AG04450 (cell line): ENCODE results near the gene NCOR2. TPM values are rescaled to one million over a fixed set of nuclear protein-coding genes. Genes with fewer than 3 reads are reported as not detected.

Experiments used
- CTCF ChIA-PET: fragments of 300-600, 350-600 bp; formaldehyde crosslinking; extraction: SDS; loops from one replicate; lab custom pipeline; 2022; ENCODE audit warnings: antibody characterized with exemption, inconsistent platforms; lab: Charles Lee
- POLR2A ChIA-PET: fragments of 350-600 bp; formaldehyde crosslinking; extraction: SDS; loops from one replicate; lab custom pipeline; 2021; ENCODE audit warnings: antibody characterized with exemption, inconsistent platforms; lab: Yijun Ruan, JAX
- DNase-seq: peaks from one replicate; pipeline ENCODE4 v3.0.0-alpha.2; 2011; ENCODE audit warnings: low read depth, low spot score
- H3K27ac ChIP-seq: one replicate; pipeline ENCODE4 v1.5.1; 2012; ENCODE audit warnings: low read depth, low read length, control low read depth
- H3K27me3 ChIP-seq: one replicate; pipeline ENCODE4 v1.6.0; 2012; ENCODE audit warnings: low read length; ENCODE audit not compliant: control insufficient read depth, insufficient read depth
- H3K4me3 ChIP-seq: 2 replicates; pipeline ENCODE4 v1.5.1; 2011; ENCODE audit warnings: mild to moderate bottlenecking, low read depth, low read length, control low read depth
- H3K9me3 ChIP-seq: 2 replicates; pipeline ENCODE4 v1.5.1; 2012; ENCODE audit warnings: low read length; ENCODE audit not compliant: control insufficient read depth, insufficient read depth
- CTCF ChIP-seq: IDR thresholded peaks from 2 replicates; pipeline ENCODE4 v1.5.1; 2011; ENCODE audit warnings: low read depth, low read length, control low read depth, inconsistent platforms
- polyA plus RNA-seq: library from polyadenylated mRNA; depleted of rRNA; stranded (reverse); fragments of >200 nt; gene quantifications from 2 replicates; pipeline ENCODE4 v1.2.3, GENCODE V29; 2011

NCOR2 gene
- polyA plus RNA-seq, 1 experiment: 3.3 TPM

- CTCF ChIA-PET: no interaction called here
- Histone ChIP-seq H3K27me3 (peaks cover 10% of the 10 kb centered on the region), H3K27ac (no peak overlapping the region), H3K4me3 (no peak overlapping the region), H3K9me3 (peaks cover 21% of the 10 kb centered on the region)
- no peak for TF ChIP-seq CTCF
- no peak for DNase-seq
- POLR2A ChIA-PET: no interaction called here
Observed at GRCh38 chr12:124581307-124582107, 14.1 kb upstream of the NCOR2 start.

GRCh38 chr12:124579921-124580517 is 12.6 kb upstream of the NCOR2 start:
- POLR2A ChIA-PET: no interaction called here
- no peak for DNase-seq
- H3K27ac ChIP-seq: no peak overlapping the region
- no peak overlapping the region for H3K4me3 ChIP-seq
- CTCF ChIA-PET: interaction anchor here (1.1 kb wide), 1 partner anchor 187 kb away, joined by 3 read pairs; no protein-coding TSS in a partner anchor
- TF ChIP-seq CTCF: no peak
- peaks cover 25% of the 10 kb centered on the region for H3K9me3 ChIP-seq
- H3K27me3 ChIP-seq: peaks cover 10% of the 10 kb centered on the region

- ChIA-PET CTCF (interaction anchor here (1.1 kb wide), 1 partner anchor 188 kb away, joined by 3 read pairs; no protein-coding TSS in a partner anchor), POLR2A (interaction anchor here (0.6 kb wide), 1 partner anchor 170 kb away, joined by 4 read pairs; no protein-coding TSS in a partner anchor)
- Histone ChIP-seq H3K4me3 (no peak overlapping the region), H3K27me3 (peaks cover 10% of the 10 kb centered on the region), H3K27ac (no peak overlapping the region), H3K9me3 (peaks cover 25% of the 10 kb centered on the region)
- DNase-seq: no peak
- TF ChIP-seq CTCF: no peak
Observed at GRCh38 chr12:124578854-124579253, 11.4 kb upstream of the NCOR2 start.

GRCh38 chr12:124578445-124578844 is 11.0 kb upstream of the NCOR2 start:
- DNase-seq: no peak
- CTCF ChIA-PET: no interaction called here
- peaks cover 25% of the 10 kb centered on the region for H3K9me3 ChIP-seq
- no peak overlapping the region for H3K27ac ChIP-seq
- no peak overlapping the region for H3K4me3 ChIP-seq
- POLR2A ChIA-PET: interaction anchor here (0.6 kb wide), 1 partner anchor 171 kb away, joined by 4 read pairs; no protein-coding TSS in a partner anchor
- H3K27me3 ChIP-seq: peaks cover 10% of the 10 kb centered on the region
- TF ChIP-seq CTCF: 0 out of 2 replicates have a peak, but pooled peaks have one; percentile 10

GRCh38 chr12:124577986-124578385 is 10.6 kb upstream of the NCOR2 start:
- DNase-seq: no peak
- H3K27ac ChIP-seq: no peak overlapping the region
- H3K4me3 ChIP-seq: no peak overlapping the region
- ChIA-PET POLR2A (no interaction called here), CTCF (no interaction called here)
- no peak for TF ChIP-seq CTCF
- peaks cover 10% of the 10 kb centered on the region for H3K27me3 ChIP-seq
- H3K9me3 ChIP-seq: peaks cover 25% of the 10 kb centered on the region
